ENCODE measurements around the gene LANCL2. TPM values are rescaled to one million over a fixed set of nuclear protein-coding genes. Genes with fewer than 3 reads are reported as not detected.

Gene LANCL2
- total and polyA plus RNA-seq, 9 of the 15 experiments (the other 6 are each of a cell fraction or from before 2014, with no cell fraction given) = 5.3 to 18.5 (median 13.5) TPM

DNA sequence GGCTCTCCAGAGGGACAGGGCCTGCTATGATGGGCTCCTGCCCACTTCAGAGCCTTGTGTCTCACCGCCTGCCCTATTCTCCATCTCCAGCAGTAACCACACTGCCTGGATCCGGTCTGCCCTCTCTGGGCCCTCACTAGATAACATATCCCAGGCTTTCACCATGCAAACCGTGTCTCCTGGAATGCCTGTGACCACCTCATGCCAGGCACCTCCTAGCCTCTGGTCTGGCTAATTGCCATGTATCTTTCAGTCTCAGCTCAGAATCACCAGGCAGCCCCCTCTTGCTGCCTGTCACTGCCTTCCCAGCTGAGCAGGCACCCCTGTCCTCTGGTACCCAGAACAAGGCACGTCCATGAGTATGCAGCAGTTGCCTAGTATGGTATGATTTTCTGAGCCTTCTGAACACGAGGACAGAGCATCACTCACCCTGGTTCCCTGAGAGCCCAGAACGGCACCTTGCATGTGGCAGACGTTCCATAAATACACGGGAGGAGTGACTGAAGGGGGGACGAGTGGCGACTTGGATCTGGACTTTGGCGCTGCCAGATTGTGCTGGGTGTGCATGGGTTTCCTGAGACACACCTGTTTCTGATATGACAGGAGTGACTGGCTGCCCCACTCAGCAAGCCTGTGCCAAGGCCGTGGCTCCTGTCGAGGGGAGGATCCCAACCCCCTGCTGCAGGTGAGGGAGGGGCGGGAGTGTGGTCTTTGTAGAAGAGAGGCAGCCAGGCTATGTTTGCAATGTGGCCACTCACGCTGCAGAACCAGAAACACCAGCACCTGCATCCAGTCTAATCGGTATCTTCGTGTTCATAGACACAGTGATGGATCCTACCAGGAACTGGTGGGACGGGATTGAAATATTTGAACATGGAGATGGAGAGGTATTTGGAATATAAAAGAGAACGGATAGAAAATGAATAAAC, 112.0 kb downstream of the LANCL2 start:
- intact Hi-C loops (cut with micrococcal nuclease) (no loop called here), in situ Hi-C loops (cut with MboI) (no loop called here)
- H3K27me3 ChIP-seq (ENCODE audit: control insufficient read depth in 2 of 2, insufficient read depth in 2 of 2, low read length in 2 of 2) = no peaks in the 10 kb centered on the region
- no peaks in the 10 kb centered on the region for H4K20me1 ChIP-seq (replicated peaks; ENCODE audit: control insufficient read depth, insufficient read depth, low read length)
- no peaks in the 10 kb centered on the region for H3K9me1 ChIP-seq (ENCODE audit: control insufficient read depth, insufficient read depth, low read length)
- H3K4me1 ChIP-seq (replicated peaks in 1 of 2; ENCODE audit: control insufficient read depth in 2 of 2, insufficient read depth in 2 of 2, low read length in 2 of 2) = no peaks in the 10 kb centered on the region
- WGBS (ENCODE audit: insufficient coverage, low coverage, missing lambda C conversion rate) = 83% methylated on average over 19 of the region's 19 CpGs
- no peak overlapping the region for H2AFZ ChIP-seq (ENCODE audit: low read depth, low read length)
- no peak for FAIRE-seq
- no peak for DNase-seq (ENCODE audit: extremely low read depth in 1 of 4, low spot score in 3 of 4)
- ChIA-PET CTCF (ENCODE audit: low intra/inter-chr PET ratio) (no interaction called here), POLR2A (no interaction called here)
- no peaks in the 10 kb centered on the region for H3K9me3 ChIP-seq (replicated peaks; ENCODE audit: control insufficient read depth, insufficient read depth, low read depth, low read length)
- no peak overlapping the region; a peak in 1 of 4 replicates for H3K9ac ChIP-seq (ENCODE audit: insufficient read depth in 1 of 2, low read depth in 2 of 2, low read length in 2 of 2)
- ATAC-seq = no peak
- H3K36me3 ChIP-seq (ENCODE audit: control insufficient read depth, insufficient read depth, low read length) = peaks cover 4% of the 10 kb centered on the region; the same call in 1 of the 3 replicates
- no peak overlapping the region for H3K4me3 ChIP-seq
- TF ChIP-seq KLF10 (CRISPR knock-in tag; IDR thresholded peaks at IDR 0.05) (no peak), SREBF2 (CRISPR knock-in tag; IDR thresholded peaks at IDR 0.05) (no peak), LEF1 (IDR thresholded peaks at IDR 0.05) (no peak), GATAD2A (IDR thresholded peaks at IDR 0.05) (no peak), STAT5A (IDR thresholded peaks at IDR 0.05; ENCODE audit: borderline replicate concordance, low read length) (no peak), NR3C1 (CRISPR knock-in tag; IDR thresholded peaks at IDR 0.05) (no peak), KAT8 (IDR thresholded peaks at IDR 0.05; ENCODE audit: low read depth) (no peak), TBL1XR1 (IDR thresholded peaks at IDR 0.05; ENCODE audit: low read length in 2 of 2) (no peak), ZNF212 (CRISPR knock-in tag; IDR thresholded peaks at IDR 0.05) (no peak), FIP1L1 (IDR thresholded peaks at IDR 0.05; ENCODE audit: low read depth, low read length, poor library complexity, severe bottlenecking) (no peak), ZNF583 (CRISPR knock-in tag; IDR thresholded peaks at IDR 0.05) (no peak), NR2F6 (CRISPR knock-in tag; IDR thresholded peaks at IDR 0.05) (no peak), GABPB2 (CRISPR knock-in tag; conservative IDR thresholded peaks at IDR 0.05) (no peak)
- TF ChIP-seq, protein P1, sequence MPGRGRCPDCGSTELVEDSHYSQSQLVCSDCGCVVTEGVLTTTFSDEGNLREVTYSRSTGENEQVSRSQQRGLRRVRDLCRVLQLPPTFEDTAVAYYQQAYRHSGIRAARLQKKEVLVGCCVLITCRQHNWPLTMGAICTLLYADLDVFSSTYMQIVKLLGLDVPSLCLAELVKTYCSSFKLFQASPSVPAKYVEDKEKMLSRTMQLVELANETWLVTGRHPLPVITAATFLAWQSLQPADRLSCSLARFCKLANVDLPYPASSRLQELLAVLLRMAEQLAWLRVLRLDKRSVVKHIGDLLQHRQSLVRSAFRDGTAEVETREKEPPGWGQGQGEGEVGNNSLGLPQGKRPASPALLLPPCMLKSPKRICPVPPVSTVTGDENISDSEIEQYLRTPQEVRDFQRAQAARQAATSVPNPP (IDR thresholded peaks at IDR 0.05; ENCODE audit: borderline replicate concordance, insufficient read depth, insufficient read length) = no peak
- TF ChIP-seq, protein P2, sequence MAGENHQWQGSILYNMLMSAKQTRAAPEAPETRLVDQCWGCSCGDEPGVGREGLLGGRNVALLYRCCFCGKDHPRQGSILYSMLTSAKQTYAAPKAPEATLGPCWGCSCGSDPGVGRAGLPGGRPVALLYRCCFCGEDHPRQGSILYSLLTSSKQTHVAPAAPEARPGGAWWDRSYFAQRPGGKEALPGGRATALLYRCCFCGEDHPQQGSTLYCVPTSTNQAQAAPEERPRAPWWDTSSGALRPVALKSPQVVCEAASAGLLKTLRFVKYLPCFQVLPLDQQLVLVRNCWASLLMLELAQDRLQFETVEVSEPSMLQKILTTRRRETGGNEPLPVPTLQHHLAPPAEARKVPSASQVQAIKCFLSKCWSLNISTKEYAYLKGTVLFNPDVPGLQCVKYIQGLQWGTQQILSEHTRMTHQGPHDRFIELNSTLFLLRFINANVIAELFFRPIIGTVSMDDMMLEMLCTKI (IDR thresholded peaks at IDR 0.05; ENCODE audit: partially characterized antibody) = no peak
- no peak overlapping the region for H3K27ac ChIP-seq (ENCODE audit: extremely low read depth, low read depth, low read length)
- no peaks in the 10 kb centered on the region for H3K79me2 ChIP-seq (ENCODE audit: control insufficient read depth, insufficient read depth, low read length)
- no TSS peak for BruUV-seq (replicated peaks)
- no peak overlapping the region for H3K4me2 ChIP-seq (ENCODE audit: insufficient read depth, low read length)
